ENCODE results near the gene DUSP22.

Gene DUSP22

DNA sequence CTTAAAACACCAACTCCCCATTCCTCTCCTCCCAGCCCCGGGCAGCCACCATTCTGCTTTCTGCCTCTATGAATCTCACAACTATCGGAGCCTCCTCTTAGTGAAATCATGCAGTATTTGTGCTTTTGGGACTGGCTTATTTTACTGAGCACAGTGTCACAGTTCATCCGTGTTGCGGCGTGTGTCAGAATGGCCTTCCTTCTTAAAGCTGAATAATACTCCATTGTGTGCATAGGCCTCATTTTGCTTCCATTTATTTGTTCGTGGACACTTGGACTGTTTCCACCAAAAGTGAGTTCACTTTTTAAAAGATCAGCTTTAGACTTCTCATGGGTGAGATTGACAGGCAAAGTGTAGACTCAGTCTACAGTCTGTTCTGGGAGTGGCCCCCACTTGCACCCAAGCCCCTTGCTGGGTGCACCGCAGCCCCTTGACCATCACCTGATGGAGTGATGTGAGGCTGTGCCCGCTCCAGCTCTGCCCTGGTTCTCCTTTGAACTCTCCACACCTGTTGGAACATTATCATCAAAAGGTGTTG, 12.6 kb downstream of the DUSP22 start:
- H3K79me2 ChIP-seq (ENCODE audit: control insufficient read depth, low read length) = no peaks in the 10 kb centered on the region

DNA sequence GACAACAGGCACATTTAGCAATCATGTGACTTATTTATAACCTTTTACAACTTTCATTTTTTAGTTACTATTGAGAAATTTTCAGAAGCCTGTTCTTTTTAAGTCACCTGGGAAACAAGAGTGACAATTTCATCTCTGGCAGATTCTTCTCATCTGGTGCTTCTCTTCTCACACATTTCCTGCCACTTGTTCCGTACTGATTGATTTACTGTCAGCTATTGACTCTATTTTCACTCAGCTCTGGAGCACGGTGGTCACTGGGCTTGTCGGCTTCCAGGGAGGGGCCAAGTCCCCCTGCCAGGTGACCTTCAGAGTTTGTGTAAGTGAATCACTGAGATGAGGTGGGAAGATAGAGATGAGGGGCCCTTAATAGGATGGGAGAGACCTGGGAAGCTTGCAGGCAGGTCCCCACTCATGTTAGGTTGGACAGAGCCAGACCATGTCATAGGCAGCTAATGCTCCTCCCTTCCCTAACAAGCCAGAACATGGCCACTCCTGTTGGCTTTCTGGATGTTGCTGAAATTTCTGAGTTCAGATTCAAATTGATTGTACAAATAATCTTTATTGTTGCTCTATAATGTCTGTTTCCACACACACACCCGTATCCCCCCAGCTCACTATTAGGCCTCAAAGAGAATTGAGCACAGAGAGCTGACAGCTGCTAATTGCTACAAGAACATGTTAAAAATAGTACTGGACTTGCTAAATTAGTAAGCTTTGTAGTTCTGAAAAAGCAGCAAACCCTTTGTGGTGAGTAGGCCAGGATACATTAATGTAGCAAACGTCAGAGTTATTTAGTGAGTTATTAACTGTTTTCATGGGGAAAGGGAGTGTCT, 13.3 kb downstream of the DUSP22 start:
- no peaks in the 10 kb centered on the region for H3F3A ChIP-seq (ENCODE audit: control insufficient read depth, insufficient read depth)
- H3K4me3 ChIP-seq (ENCODE audit: low read length) = no peak overlapping the region
- no peak for TF ChIP-seq EZH2phosphoT487 (IDR thresholded peaks at IDR 0.05; ENCODE audit: borderline replicate concordance, low read length)
- TF ChIP-seq, protein P1, sequence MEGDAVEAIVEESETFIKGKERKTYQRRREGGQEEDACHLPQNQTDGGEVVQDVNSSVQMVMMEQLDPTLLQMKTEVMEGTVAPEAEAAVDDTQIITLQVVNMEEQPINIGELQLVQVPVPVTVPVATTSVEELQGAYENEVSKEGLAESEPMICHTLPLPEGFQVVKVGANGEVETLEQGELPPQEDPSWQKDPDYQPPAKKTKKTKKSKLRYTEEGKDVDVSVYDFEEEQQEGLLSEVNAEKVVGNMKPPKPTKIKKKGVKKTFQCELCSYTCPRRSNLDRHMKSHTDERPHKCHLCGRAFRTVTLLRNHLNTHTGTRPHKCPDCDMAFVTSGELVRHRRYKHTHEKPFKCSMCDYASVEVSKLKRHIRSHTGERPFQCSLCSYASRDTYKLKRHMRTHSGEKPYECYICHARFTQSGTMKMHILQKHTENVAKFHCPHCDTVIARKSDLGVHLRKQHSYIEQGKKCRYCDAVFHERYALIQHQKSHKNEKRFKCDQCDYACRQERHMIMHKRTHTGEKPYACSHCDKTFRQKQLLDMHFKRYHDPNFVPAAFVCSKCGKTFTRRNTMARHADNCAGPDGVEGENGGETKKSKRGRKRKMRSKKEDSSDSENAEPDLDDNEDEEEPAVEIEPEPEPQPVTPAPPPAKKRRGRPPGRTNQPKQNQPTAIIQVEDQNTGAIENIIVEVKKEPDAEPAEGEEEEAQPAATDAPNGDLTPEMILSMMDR (IDR thresholded peaks at IDR 0.05; ENCODE audit: low read depth, low read length, poor library complexity, severe bottlenecking) = no peak
- no peak overlapping the region for H3K27ac ChIP-seq (ENCODE audit: low read depth, low read length)
- no peaks in the 10 kb centered on the region for H3K27me3 ChIP-seq (ENCODE audit: control insufficient read depth, low read length)
- H3K9me3 ChIP-seq (ENCODE audit: control insufficient read depth, insufficient read depth, low read length) = no peaks in the 10 kb centered on the region
- H3K79me2 ChIP-seq (ENCODE audit: control insufficient read depth, low read length) = no peaks in the 10 kb centered on the region
- peaks cover 18% of the 10 kb centered on the region for H3K4me1 ChIP-seq (ENCODE audit: control insufficient read depth, low read length)
- H3K4me2 ChIP-seq (ENCODE audit: low read length) = peak overlapping the region; percentile 24
- no peaks in the 10 kb centered on the region for H4K20me1 ChIP-seq (ENCODE audit: control insufficient read depth, insufficient read depth, low read depth, low read length)
- H3K36me3 ChIP-seq (ENCODE audit: control insufficient read depth, low read length) = no peaks in the 10 kb centered on the region
- no peaks in the 10 kb centered on the region for H3K9me2 ChIP-seq (replicated peaks; ENCODE audit: control insufficient read depth, low read length)

More for the DNA sequence above, 12.6 kb downstream of the DUSP22 start:
- Histone ChIP-seq H3K27ac (ENCODE audit: low read depth, low read length) (no peak overlapping the region), H4K20me1 (ENCODE audit: control insufficient read depth, insufficient read depth, low read depth, low read length) (no peaks in the 10 kb centered on the region), H3K4me3 (ENCODE audit: low read length) (no peak overlapping the region), H3F3A (ENCODE audit: control insufficient read depth, insufficient read depth) (no peaks in the 10 kb centered on the region), H3K36me3 (ENCODE audit: control insufficient read depth, low read length) (no peaks in the 10 kb centered on the region), H3K27me3 (ENCODE audit: control insufficient read depth, low read length) (no peaks in the 10 kb centered on the region), H3K9me2 (replicated peaks; ENCODE audit: control insufficient read depth, low read length) (no peaks in the 10 kb centered on the region), H3K4me1 (ENCODE audit: control insufficient read depth, low read length) (peaks cover 18% of the 10 kb centered on the region), H3K9me3 (ENCODE audit: control insufficient read depth, insufficient read depth, low read length) (no peaks in the 10 kb centered on the region), H3K4me2 (ENCODE audit: low read length) (no peak overlapping the region)
- TF ChIP-seq, protein P1 (IDR thresholded peaks at IDR 0.05; ENCODE audit: low read depth, low read length, poor library complexity, severe bottlenecking) = no peak
- no peak for TF ChIP-seq EZH2phosphoT487 (IDR thresholded peaks at IDR 0.05; ENCODE audit: borderline replicate concordance, low read length)

DNA sequence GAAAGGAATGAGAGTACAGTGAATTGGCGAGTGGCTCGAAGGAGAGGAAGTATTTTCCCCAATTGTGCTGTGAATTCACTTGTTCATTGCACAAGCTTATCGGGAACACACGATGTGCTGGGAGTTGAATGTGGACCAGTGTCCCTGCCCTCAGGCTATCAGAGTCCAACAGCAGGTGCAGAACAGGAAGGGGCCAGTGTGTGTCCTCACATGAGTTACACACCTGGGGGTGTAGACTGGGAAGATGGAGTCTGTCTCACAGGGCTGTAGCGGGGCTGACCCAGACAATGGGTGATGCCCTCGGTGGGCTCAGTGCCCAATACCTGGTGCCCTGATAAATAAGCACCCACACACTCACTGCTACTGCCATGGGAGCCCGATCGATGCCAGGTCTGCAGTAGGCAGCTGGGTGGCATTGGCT, 14.4 kb downstream of the DUSP22 start:
- Histone ChIP-seq H4K20me1 (ENCODE audit: control insufficient read depth, insufficient read depth, low read depth, low read length) (no peaks in the 10 kb centered on the region), H3F3A (ENCODE audit: control insufficient read depth, insufficient read depth) (no peaks in the 10 kb centered on the region), H3K4me1 (ENCODE audit: control insufficient read depth, low read length) (peaks cover 18% of the 10 kb centered on the region), H3K9me3 (ENCODE audit: control insufficient read depth, insufficient read depth, low read length) (no peaks in the 10 kb centered on the region), H3K79me2 (ENCODE audit: control insufficient read depth, low read length) (no peaks in the 10 kb centered on the region), H3K36me3 (ENCODE audit: control insufficient read depth, low read length) (no peaks in the 10 kb centered on the region), H3K27ac (ENCODE audit: low read depth, low read length) (no peak overlapping the region), H3K4me3 (ENCODE audit: low read length) (no peak overlapping the region), H3K27me3 (ENCODE audit: control insufficient read depth, low read length) (no peaks in the 10 kb centered on the region), H3K4me2 (ENCODE audit: low read length) (no peak overlapping the region), H3K9me2 (replicated peaks; ENCODE audit: control insufficient read depth, low read length) (no peaks in the 10 kb centered on the region)
- TF ChIP-seq, protein P1 (IDR thresholded peaks at IDR 0.05; ENCODE audit: low read depth, low read length, poor library complexity, severe bottlenecking) = no peak
- TF ChIP-seq EZH2phosphoT487 (IDR thresholded peaks at IDR 0.05; ENCODE audit: borderline replicate concordance, low read length) = no peak
